Endodermal cell (in vitro differentiated cells): ENCODE measurements around the gene PRRC2B. TPM values are rescaled to one million over a fixed set of nuclear protein-coding genes. Genes with fewer than 3 reads are reported as not detected.

Source experiments
- DNase-seq: peaks from one replicate; pipeline ENCODE4 v3.0.0-alpha.2; 2017
- H3K27ac ChIP-seq: 2 replicates; pipeline ENCODE4 v1.5.1; 2013; ENCODE audit warnings: mild to moderate bottlenecking, low read depth, low read length, moderate library complexity
- H3K27me3 ChIP-seq: 2 replicates; pipeline ENCODE4 v1.6.1; 2013; ENCODE audit warnings: mild to moderate bottlenecking, low read length, moderate library complexity; ENCODE audit not compliant: insufficient read depth, control insufficient read depth, poor library complexity, severe bottlenecking
- H3K36me3 ChIP-seq: 2 replicates; pipeline ENCODE4 v1.7.0; 2013; ENCODE audit warnings: mild to moderate bottlenecking, low read length, moderate library complexity; ENCODE audit not compliant: control insufficient read depth, insufficient read depth
- H3K4me1 ChIP-seq: one replicate; pipeline ENCODE4 v1.7.0; 2013; ENCODE audit warnings: low read length; ENCODE audit not compliant: control insufficient read depth, insufficient read depth
- H3K4me3 ChIP-seq: 2 replicates; pipeline ENCODE4 v1.5.1; 2013; ENCODE audit warnings: mild to moderate bottlenecking, low read length, moderate library complexity
- H3K9ac ChIP-seq: 2 replicates; pipeline ENCODE4 v1.6.1; 2013; ENCODE audit warnings: mild to moderate bottlenecking, low read length, moderate library complexity; ENCODE audit not compliant: poor library complexity, severe bottlenecking; ENCODE audit errors: extremely low read depth
- H3K9me3 ChIP-seq: 2 replicates; pipeline ENCODE4 v1.6.1; 2013; ENCODE audit warnings: mild to moderate bottlenecking, low read length, moderate library complexity; ENCODE audit not compliant: control insufficient read depth
- H3K27ac Mint-ChIP-seq: 2 replicates; pipeline ENCODE4 v1.8.0; 2020; ENCODE audit warnings: mixed read lengths
- H3K27me3 Mint-ChIP-seq: 2 replicates; pipeline ENCODE4 v1.8.0; 2021; ENCODE audit warnings: mild to moderate bottlenecking, mixed read lengths; ENCODE audit not compliant: insufficient read depth
- H3K36me3 Mint-ChIP-seq: 2 replicates; pipeline ENCODE4 v1.8.0; 2020; ENCODE audit warnings: low read depth, mixed read lengths
- H3K4me1 Mint-ChIP-seq: 2 replicates; pipeline ENCODE4 v1.8.0; 2020; ENCODE audit warnings: mixed read lengths
- H3K4me3 Mint-ChIP-seq: 2 replicates; pipeline ENCODE4 v1.8.0; 2020; ENCODE audit warnings: mild to moderate bottlenecking, moderate library complexity, mixed read lengths
- H3K9me3 Mint-ChIP-seq: 2 replicates; pipeline ENCODE4 v1.8.0; 2020; ENCODE audit warnings: mild to moderate bottlenecking, mixed read lengths
- WGBS, 2 experiments: methylation state at CpG; one replicate each; pipeline versions ENCODE4 v1.1.5 to v1.1.7; 2013; ENCODE audit warnings: missing lambda C conversion rate in 2 of 2, mixed read lengths in 1 of 2; ENCODE audit not compliant: insufficient coverage in 1 of 2, insufficient read length in 1 of 2; 5-methylcytosine and 5-hydroxymethylcytosine counted together
- total RNA-seq, 2 donors: library from RNA; stranded (reverse); fragmentation: NEBNext Ultra II Directional in 1 of 2; extraction: Animal tissue kit (Norgen Biotek cat#: 25700) in 1 of 2; gene quantifications; 2 replicates in 1 of 2; 3 replicates in 1 of 2; pipeline ENCODE4 v1.2.1, GENCODE V29; 2021
- TF ChIP-seq, protein P1 (sequence below): fragments of 200-600 bp; sonication (generic); conservative IDR thresholded peaks from 2 replicates; pipeline ENCODE4 v1.5.0; 2021; ENCODE audit warnings: antibody characterized with exemption, mild to moderate bottlenecking

PRRC2B gene
- total RNA-seq, 2 donors from 2014 or later, result 309 to 334 TPM

DNA sequence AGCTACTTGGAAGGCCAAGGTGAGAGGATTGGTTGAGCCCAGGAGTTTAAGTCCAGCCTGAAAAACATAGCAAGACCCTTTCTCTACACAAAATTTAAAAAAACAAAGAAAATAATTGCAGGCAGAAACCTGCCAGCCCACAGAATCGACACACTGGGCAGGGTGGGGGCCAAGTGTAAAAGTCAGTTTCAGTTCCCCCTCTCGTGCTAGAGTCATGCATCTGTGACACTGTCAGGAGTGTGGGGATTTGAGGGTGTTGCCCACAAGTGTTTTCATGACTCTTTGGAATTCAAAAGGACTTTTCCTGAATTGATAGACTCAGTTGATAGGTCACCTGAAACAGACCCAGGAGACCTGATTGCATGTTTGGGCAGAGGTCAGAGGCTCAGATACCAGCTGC lies 47.6 kb downstream of the PRRC2B start:
- Mint-ChIP-seq H3K27me3 (no peaks in the 10 kb centered on the region), H3K4me3 (no peak overlapping the region), H3K4me1 (peaks cover 8% of the 10 kb centered on the region), H3K9me3 (no peaks in the 10 kb centered on the region), H3K27ac (no peak overlapping the region), H3K36me3 (peaks cover 93% of the 10 kb centered on the region)
- TF ChIP-seq, protein P1, sequence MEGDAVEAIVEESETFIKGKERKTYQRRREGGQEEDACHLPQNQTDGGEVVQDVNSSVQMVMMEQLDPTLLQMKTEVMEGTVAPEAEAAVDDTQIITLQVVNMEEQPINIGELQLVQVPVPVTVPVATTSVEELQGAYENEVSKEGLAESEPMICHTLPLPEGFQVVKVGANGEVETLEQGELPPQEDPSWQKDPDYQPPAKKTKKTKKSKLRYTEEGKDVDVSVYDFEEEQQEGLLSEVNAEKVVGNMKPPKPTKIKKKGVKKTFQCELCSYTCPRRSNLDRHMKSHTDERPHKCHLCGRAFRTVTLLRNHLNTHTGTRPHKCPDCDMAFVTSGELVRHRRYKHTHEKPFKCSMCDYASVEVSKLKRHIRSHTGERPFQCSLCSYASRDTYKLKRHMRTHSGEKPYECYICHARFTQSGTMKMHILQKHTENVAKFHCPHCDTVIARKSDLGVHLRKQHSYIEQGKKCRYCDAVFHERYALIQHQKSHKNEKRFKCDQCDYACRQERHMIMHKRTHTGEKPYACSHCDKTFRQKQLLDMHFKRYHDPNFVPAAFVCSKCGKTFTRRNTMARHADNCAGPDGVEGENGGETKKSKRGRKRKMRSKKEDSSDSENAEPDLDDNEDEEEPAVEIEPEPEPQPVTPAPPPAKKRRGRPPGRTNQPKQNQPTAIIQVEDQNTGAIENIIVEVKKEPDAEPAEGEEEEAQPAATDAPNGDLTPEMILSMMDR, result no peak
- Histone ChIP-seq H3K9me3 (no peaks in the 10 kb centered on the region), H3K9ac (no peak overlapping the region), H3K27ac (no peak overlapping the region), H3K27me3 (no peaks in the 10 kb centered on the region), H3K4me1 (no peaks in the 10 kb centered on the region), H3K4me3 (no peak overlapping the region), H3K36me3 (peaks cover 95% of the 10 kb centered on the region)
- WGBS, 2 experiments, result 92 to 95% methylated on average over 2 of the region's 2 CpGs
- no peak for DNase-seq

DNA sequence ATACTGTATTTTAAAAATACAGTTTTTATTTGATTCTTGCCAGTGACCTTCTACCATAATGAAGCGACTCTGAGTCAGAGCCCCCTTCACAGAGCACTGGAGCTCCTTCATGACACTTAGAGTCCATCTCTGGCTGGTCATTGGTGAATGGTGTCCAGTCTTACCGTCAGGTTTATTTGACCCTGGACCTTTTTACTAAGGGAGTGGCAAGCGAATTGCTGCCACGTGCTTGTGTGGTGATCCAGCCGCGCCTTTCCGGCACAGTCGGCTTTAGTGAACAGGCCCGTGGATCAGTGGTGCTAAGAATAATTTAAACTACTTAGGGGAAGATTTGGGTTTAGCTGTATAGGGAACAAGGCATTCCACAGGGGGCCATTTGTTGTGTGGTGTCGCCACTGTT lies 48.5 kb downstream of the PRRC2B start:
- Histone ChIP-seq H3K27me3 (no peaks in the 10 kb centered on the region), H3K36me3 (peaks cover 95% of the 10 kb centered on the region), H3K9ac (no peak overlapping the region), H3K9me3 (no peaks in the 10 kb centered on the region), H3K4me1 (no peaks in the 10 kb centered on the region), H3K4me3 (no peak overlapping the region), H3K27ac (no peak overlapping the region)
- no peak for DNase-seq
- Mint-ChIP-seq H3K4me3 (no peak overlapping the region), H3K27me3 (no peaks in the 10 kb centered on the region), H3K36me3 (peaks cover 93% of the 10 kb centered on the region), H3K4me1 (no peaks in the 10 kb centered on the region), H3K27ac (no peak overlapping the region), H3K9me3 (no peaks in the 10 kb centered on the region)
- 86 to 89% methylated on average over 10 of the region's 10 CpGs for WGBS, 2 experiments
- TF ChIP-seq, protein P1, result no peak

- H3K36me3 ChIP-seq, result peaks cover 94% of the 10 kb centered on the region
- H3K4me3 Mint-ChIP-seq, result no peak overlapping the region
- no peaks in the 10 kb centered on the region for H3K27me3 Mint-ChIP-seq
- no peaks in the 10 kb centered on the region for H3K9me3 Mint-ChIP-seq
- H3K4me1 Mint-ChIP-seq, result no peaks in the 10 kb centered on the region
- H3K27ac ChIP-seq, result no peak overlapping the region
- H3K27ac Mint-ChIP-seq, result no peak overlapping the region
- WGBS, 2 experiments, result 98 to 100% methylated on average over 2 of the region's 2 CpGs
- no peaks in the 10 kb centered on the region for H3K9me3 ChIP-seq
- no peaks in the 10 kb centered on the region for H3K27me3 ChIP-seq
- peaks cover 92% of the 10 kb centered on the region for H3K36me3 Mint-ChIP-seq
- H3K4me3 ChIP-seq, result no peak overlapping the region
- no peaks in the 10 kb centered on the region for H3K4me1 ChIP-seq
- no peak for DNase-seq
- TF ChIP-seq, protein P1, result no peak
- no peak overlapping the region for H3K9ac ChIP-seq
These were observed 49.8 kb downstream of the PRRC2B start for GRCh38 chr9:131443648-131444047.
